SH-SY5Y (cell line): ENCODE data around the gene BCL2L2.

Experiments used
- GATA2 ChIP-seq: IDR thresholded peaks from 2 replicates; pipeline ENCODE4 v1.6.1; 2011; ENCODE audit warnings: mild to moderate bottlenecking, low read depth, low read length
- GATA3 ChIP-seq: IDR thresholded peaks from 2 replicates; pipeline ENCODE4 v1.6.1; 2011; ENCODE audit warnings: low read depth, mild to moderate bottlenecking, low read length, moderate library complexity

Gene BCL2L2

GRCh38 chr14:23297096-23297495 lies 9.5 kb upstream of the BCL2L2 start:
- TF ChIP-seq GATA2 (no peak), GATA3 (no peak)

- TF ChIP-seq GATA2 (no peak), GATA3 (no peak)
Measured at GRCh38 chr14:23297611-23298277, 8.9 kb upstream of the BCL2L2 start.

GRCh38 chr14:23299211-23299957 lies 7.2 kb upstream of the BCL2L2 start:
- no peak for TF ChIP-seq GATA2
- TF ChIP-seq GATA3, result no peak

GRCh38 chr14:23299986-23300686 lies 6.5 kb upstream of the BCL2L2 start:
- no peak for TF ChIP-seq GATA2
- TF ChIP-seq GATA3, result no peak

GRCh38 chr14:23300687-23301223 lies 5.9 kb upstream of the BCL2L2 start:
- no peak for TF ChIP-seq GATA2
- TF ChIP-seq GATA3, result no peak

GRCh38 chr14:23301288-23301968 lies 5.2 kb upstream of the BCL2L2 start:
- TF ChIP-seq GATA3, result no peak

GRCh38 chr14:23301969-23302289 lies 4.7 kb upstream of the BCL2L2 start:
- TF ChIP-seq GATA3 (no peak), GATA2 (no peak)

GRCh38 chr14:23302290-23303225 lies 4.1 kb upstream of the BCL2L2 start, which contains the start of gene PPP1R3E:
Gene PPP1R3E, minus strand, starts transcription at chr14:23302859. Its CDS starts 283 bp downstream, at chr14:23302576.
- TF ChIP-seq GATA3, result no peak
- TF ChIP-seq GATA2, result no peak

- TF ChIP-seq GATA2 (no peak), GATA3 (no peak)
Measured at GRCh38 chr14:23307146-23307530, 505 bp downstream of the BCL2L2 start.

GRCh38 chr14:23307687-23308644 lies 1.3 kb downstream of the BCL2L2 start:
- TF ChIP-seq GATA2, result no peak
- TF ChIP-seq GATA3, result no peak

- TF ChIP-seq GATA2 (no peak), GATA3 (no peak)
Measured at GRCh38 chr14:23308721-23309445, 2.2 kb downstream of the BCL2L2 start.

GRCh38 chr14:23310546-23310945 lies 3.9 kb downstream of the BCL2L2 start:
- TF ChIP-seq GATA2 (no peak), GATA3 (no peak)
